SKM-1 treated with dmso at 0.1 percent for 144 hours (cell line): ENCODE data around the gene CDK6.

Experiments used
- DNase-seq: peaks from one replicate; lab custom pipeline; 2025; ENCODE audit not compliant: unreplicated experiment; lab: John Stamatoyannopoulos, UW

Gene CDK6

GRCh38 chr7:92652536-92652935 is 183.8 kb downstream of the CDK6 start:
- no peak for DNase-seq

GRCh38 chr7:92650391-92650790 is 186.0 kb downstream of the CDK6 start:
- no peak for DNase-seq

GRCh38 chr7:92648067-92648466 is 188.3 kb downstream of the CDK6 start:
- DNase-seq: no peak

DNA sequence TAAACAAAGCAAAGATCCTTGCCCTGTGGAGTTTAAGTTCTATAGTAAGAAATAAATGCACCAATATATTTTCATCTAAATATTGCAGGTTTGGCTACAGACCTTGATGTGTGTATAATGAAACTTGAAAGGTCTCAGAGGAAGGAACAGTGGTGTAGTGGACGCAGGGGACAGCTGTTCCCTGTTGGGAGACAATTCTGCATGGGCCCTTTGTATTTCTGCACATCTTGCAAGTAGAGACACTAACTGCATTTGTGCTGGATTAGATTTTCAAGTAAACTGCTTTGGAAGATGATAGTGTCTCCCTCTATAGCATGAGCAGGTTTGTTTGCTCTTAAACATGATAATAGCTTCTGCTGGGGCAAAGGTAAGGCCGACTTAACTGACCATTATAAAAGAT is 188.7 kb downstream of the CDK6 start:
- no peak for DNase-seq

DNA sequence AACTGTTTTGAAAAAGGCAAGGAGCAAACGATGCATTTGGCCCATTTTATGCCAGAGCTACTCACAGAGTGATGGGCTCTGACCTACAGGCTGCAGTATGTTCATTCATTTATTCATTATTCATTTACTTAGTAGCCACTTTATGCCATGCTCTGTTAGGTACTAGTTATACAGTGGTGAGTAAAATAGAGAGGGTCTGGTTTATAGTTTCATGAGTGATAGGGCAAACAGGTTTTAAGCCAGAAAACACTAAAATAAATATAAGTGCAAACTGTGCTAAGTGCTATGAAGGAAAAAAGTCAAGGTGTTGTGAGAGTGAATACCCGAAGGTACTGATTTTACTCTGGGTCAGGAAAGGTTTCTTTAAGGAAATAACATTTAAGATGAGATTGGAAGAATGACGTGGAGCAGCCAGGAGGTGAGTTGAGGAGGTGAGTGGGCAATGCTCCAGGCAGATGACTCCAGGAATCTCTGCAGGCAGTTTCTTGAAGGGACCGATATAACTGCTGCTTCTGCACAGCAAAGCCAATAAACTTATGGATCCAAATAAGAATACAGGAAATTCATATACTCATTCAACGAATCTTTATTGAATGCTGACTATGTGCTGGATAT is 189.3 kb downstream of the CDK6 start:
- DNase-seq: no peak

GRCh38 chr7:92645114-92646061 is 191.0 kb downstream of the CDK6 start:
- no peak for DNase-seq

DNA sequence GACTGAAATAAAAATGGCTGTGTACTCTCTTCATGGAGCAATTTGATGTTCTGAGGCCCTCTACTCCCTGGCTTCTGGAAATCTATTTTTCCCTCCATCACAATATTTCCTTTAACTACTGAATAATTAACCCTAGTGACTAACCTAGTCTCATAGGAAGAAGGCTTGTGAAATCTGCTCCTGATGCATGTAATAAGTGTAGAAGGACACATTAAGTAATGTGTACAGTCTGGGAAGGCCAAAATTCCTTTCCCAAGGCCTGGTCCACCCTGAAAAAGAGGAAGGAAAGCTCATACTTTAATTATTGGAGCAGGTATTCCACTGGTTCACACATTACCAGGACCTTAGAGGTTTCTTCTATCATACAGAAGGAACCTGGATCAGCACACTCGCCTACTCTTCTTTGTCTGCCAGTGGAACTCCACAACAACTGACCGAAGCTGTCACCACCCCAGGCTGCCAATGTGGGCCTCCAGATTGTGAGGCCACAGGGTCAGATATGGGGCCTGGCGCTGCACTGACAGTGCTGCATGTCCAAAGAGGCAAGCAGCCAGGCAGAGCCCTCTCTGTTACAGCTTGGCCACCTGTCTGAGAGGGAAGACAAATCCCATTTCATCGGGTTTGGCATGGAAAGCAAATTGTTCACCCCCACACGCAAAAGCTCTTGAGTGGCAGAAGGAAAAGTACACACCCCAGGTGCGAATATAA is 191.8 kb downstream of the CDK6 start:
- no peak for DNase-seq

- DNase-seq: no peak
Measured at GRCh38 chr7:92643821-92644220, 192.6 kb downstream of the CDK6 start.

DNA sequence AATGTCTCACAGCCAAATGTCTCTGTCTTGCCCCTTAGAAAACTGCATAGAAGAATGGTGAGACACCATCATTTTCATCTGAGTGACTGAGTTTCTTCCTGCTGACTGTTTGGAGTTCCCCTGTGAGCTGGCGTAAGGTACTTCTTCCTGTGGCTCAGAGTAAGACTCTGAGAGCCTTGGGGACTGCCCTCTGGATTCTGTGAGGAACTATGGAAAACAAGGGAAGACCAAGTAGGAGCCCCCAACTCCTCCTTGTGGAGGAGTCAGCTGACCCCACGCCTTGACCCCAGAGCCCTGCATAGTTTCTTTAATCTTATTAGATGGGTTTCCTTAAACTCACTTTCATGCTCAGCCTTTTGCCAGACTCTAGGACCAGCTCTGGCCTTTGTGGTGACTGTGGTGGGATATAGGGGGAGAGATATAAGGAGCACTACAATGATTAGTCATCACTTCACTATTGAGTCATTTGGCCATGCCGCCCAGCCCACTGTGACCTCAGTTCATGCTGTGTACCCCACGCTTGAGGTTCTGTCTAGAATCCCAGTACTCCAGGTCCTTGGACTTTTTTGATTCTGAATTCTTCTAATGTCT is 194.4 kb downstream of the CDK6 start:
- no peak for DNase-seq

- no peak for DNase-seq
Measured at GRCh38 chr7:92639966-92640365, 196.4 kb downstream of the CDK6 start.

- DNase-seq: no peak
Measured at GRCh38 chr7:92639213-92639896, 197.0 kb downstream of the CDK6 start.

DNA sequence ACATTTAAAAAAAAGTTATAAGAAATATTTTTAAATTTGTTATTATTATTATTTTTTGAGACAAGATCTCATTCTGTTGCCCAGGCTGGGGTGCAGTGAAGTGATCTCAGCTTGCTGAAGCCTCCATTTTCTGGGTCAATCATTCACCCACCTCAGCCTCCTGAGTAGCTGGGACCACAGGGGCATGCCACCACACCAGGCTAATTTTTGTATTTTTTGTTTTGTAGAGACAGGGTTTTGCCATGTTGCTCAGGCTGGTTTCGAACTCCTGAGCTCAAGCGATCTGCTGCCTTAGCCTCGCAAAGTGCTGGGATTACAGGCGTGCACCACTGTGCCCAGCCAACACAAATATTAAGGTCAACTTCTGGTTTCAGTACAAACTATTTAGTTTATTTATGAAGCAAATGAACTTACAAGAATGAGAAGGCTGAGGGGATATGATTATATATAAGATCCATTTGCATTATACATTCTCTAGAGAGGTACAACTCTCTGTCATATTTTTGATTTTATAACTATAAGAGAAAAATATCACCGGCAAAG is 200.3 kb downstream of the CDK6 start:
- no peak for DNase-seq

DNA sequence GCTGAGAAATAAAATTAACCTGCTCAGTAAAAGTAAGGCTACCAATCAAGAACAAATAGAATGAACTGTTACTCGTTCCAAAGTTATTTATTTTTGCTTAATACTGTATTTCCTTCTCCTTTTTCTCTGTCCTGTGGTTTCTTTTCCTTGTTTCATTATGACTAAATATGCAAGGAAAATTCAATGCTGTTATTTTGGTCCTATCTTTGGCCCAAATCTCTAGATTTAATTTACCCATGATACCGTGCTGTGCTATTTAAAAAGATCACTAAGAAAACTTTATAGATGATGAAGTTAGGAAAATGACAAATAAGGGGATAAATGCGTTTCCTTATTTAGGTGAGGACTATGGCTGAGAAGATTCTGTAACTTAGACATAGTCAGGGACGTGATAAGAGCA is 200.8 kb downstream of the CDK6 start:
- DNase-seq: no peak

DNA sequence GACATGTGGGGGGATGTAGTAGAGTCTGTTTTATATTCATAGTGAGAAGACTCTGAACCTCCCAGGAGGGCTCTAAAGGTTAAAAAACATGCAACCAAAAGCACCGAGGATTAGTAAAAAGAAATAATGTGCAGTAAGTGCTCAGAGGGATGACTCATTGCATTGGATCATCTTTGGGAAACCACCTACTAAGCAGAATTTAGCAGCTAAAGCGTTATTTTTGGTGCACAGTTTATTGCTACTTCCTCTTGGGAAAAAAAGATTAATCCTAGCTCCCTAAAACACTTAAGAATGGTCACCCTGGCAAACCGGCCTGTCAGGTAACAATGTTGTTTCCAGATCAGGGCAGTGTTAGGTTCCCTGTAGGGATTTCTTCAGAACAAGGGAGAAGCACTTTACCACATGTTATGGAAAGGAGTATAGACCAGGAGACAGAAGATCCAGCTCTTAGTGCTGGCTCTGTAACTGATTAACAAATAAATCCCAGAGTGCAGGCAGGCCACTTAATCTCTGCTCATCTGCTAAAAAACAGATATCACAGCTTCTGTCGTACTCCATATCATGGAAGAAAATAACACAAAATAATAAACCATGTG is 201.4 kb downstream of the CDK6 start:
- DNase-seq: peak; percentile 36

DNA sequence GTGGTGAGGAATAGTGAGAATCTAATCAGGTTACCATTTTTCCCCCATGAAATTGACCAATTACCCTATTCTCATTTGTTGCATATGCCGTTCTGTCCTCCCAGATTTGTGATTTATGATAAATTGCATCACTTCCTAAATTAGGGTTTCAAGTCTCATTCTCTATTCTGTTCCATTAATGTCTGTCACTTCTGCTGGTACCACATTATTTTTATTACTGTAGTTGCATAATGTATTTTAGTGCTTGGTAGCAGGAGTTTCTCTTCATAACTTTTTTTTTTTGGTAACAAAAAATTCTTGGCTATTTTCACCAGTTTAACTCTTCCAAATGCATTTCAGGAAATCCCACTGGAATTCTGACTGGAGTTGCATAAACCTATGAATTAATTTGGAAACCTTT is 202.2 kb downstream of the CDK6 start:
- DNase-seq: peak; percentile 9

- peak; percentile 77 for DNase-seq
Measured at GRCh38 chr7:92633211-92633906, 203.0 kb downstream of the CDK6 start.

- DNase-seq: no peak
Measured at GRCh38 chr7:92632791-92633190, 203.6 kb downstream of the CDK6 start.

DNA sequence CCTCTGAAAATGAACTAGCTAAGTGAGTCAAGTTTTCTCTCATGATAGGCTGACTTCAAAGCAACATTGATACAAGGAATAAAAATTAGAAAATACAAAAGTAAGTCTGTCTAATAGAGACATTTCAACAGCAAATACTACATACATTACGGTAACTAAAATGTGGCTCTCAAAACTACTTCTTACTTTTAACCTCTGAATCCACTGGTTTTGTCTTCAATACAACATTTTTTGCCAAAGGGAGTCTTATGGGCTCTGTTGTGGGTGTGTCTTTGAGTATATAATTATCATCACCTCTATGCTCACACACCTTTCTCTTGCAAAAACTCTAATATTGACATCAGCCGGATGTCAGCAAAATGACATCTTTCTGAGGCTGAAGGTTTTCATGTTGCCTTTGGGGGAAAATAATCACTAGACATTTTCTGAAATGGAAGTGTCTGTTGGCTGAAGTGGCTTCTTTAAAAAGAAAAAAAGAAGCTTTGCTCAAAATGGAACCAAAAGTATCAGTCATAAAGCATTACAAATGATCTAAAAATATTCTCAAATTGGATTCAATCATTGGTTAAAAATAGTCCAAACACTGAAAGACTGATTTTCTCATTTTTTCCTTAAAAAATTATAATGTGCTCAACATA is 204.4 kb downstream of the CDK6 start:
- DNase-seq: no peak
